Hepatocyte (in vitro differentiated cells): ENCODE measurements around the gene PLGRKT.

Source experiments
- EZH2 ChIP-seq: fragments of 200-600 bp; sonication (generic); IDR thresholded peaks from 2 replicates; pipeline ENCODE4 v1.6.1; 2016; ENCODE audit warnings: antibody characterized with exemption, mild to moderate bottlenecking, borderline replicate concordance
- EZH2phosphoT487 ChIP-seq: fragments of 200-600 bp; sonication (generic); IDR thresholded peaks from one replicate; pipeline ENCODE4 v1.6.1; 2018; ENCODE audit warnings: antibody characterized with exemption, mild to moderate bottlenecking, low read depth, moderate library complexity; ENCODE audit not compliant: unreplicated experiment, severe bottlenecking
- TF ChIP-seq, protein P1 (sequence below): fragments of 200-600 bp; sonication (generic); IDR thresholded peaks from 2 replicates; pipeline ENCODE4 v1.5.1; 2016; ENCODE audit warnings: antibody characterized with exemption, mild to moderate bottlenecking; ENCODE audit not compliant: poor library complexity

DNA sequence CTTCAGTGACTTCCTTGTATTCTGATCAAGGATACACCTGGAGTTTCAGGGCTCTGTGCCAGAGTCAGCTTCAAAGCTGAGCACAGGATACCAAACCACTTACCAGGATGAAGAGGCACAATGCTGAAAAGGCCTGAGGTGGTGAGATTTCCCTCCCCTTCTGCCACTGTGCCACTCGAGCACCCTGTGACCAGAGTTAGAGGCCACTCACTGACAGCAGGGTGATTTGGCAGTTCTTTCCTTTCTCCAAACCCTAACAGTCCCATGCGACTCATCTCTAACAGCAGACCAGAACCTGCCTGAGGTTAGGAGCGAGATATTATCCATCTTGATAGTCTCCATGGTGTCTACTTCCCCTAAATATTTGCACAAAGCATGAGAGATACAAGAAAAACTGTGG is 1.8 kb downstream of the PLGRKT start:
- TF ChIP-seq, protein P1, sequence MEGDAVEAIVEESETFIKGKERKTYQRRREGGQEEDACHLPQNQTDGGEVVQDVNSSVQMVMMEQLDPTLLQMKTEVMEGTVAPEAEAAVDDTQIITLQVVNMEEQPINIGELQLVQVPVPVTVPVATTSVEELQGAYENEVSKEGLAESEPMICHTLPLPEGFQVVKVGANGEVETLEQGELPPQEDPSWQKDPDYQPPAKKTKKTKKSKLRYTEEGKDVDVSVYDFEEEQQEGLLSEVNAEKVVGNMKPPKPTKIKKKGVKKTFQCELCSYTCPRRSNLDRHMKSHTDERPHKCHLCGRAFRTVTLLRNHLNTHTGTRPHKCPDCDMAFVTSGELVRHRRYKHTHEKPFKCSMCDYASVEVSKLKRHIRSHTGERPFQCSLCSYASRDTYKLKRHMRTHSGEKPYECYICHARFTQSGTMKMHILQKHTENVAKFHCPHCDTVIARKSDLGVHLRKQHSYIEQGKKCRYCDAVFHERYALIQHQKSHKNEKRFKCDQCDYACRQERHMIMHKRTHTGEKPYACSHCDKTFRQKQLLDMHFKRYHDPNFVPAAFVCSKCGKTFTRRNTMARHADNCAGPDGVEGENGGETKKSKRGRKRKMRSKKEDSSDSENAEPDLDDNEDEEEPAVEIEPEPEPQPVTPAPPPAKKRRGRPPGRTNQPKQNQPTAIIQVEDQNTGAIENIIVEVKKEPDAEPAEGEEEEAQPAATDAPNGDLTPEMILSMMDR: no peak
- TF ChIP-seq EZH2 (no peak), EZH2phosphoT487 (no peak)
